Bronchial epithelial cell (primary cell): ENCODE data around the gene MAGI2. TPM values are rescaled to one million over a fixed set of nuclear protein-coding genes. Genes with fewer than 3 reads are reported as not detected.

Experiments used
- DNase-seq: peaks from one replicate; pipeline ENCODE4 v3.0.0-alpha.2; 2010; ENCODE audit warnings: low read depth
- FAIRE-seq: peaks from 2 replicates; lab custom pipeline; 2011; peaks lifted over from hg19 to GRCh38; lab: Jason Lieb, UNC
- H3K27me3 ChIP-seq: 2 replicates; pipeline ENCODE4 v1.5.1; 2011; ENCODE audit warnings: low read length; ENCODE audit not compliant: control insufficient read depth, insufficient read depth
- H3K36me3 ChIP-seq: 2 replicates; pipeline ENCODE4 v1.5.1; 2011; ENCODE audit warnings: low read length; ENCODE audit not compliant: control insufficient read depth, insufficient read depth
- H3K4me3 ChIP-seq: 2 replicates; pipeline ENCODE4 v1.5.1; 2011; ENCODE audit warnings: mild to moderate bottlenecking, low read depth, low read length, control low read depth
- total RNA-seq: library from RNA; depleted of rRNA; stranded (reverse); fragments of >200 nt; gene quantifications from 2 replicates; pipeline ENCODE4 v1.2.1, GENCODE V29; 2014
- TF ChIP-seq, protein P1 (sequence below): IDR thresholded peaks from 2 replicates; pipeline ENCODE4 v1.5.1; 2011; ENCODE audit warnings: mild to moderate bottlenecking, moderate library complexity, low read length, control low read depth, inconsistent platforms; ENCODE audit not compliant: insufficient read depth, severe bottlenecking

MAGI2 gene
- total RNA-seq, 1 donor from 2014 or later: 2.6 TPM

DNA sequence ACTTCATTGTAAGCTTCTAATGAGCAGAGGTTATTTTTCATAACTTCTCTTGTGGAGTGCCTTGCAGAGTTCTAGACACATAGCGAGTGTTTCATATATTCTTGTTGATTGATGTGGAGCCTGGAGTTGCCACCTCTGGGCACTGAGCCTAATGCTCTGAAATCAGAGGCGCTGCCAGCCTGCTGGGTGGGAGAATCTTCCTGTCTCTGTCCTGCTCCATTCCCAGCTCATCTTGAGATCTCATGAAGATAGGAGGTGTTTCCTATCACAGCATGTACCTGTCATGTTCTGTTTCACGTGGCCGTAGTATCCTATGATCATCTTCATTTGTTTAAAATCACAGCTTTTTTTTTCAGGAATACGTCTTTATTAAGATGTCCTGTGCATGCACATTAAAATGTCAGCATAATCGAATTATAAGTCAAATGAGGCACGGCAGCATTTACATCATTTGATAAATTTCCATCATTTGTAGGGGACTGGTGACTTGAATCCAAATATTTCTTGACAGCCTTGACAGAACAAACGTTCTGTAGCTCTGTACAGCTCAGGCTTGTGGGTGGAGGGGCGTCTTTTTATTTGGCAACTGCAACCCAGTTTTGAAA lies 1261.9 kb downstream of the MAGI2 start:
- FAIRE-seq: no peak

DNA sequence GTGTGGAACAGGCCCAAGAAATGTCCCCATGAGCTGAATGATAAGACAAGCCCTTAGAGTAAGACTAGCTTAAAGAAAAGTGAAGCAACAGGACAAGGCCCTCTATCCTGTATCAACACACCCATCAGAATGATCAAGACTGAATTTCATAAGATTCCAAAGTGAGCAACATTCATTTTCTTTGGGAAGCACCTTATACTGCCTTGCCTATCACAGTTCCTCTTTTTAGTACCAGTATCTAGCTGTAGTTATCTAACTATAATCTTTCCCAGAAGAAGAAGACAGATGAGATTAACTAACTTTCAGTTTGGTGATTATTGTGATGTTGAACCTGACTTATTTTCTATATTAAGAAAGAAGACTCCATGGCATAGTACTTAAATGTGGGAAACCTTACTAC lies 1263.7 kb downstream of the MAGI2 start:
- no peak for DNase-seq
- Histone ChIP-seq H3K36me3 (no peaks in the 10 kb centered on the region), H3K27me3 (no peaks in the 10 kb centered on the region), H3K4me3 (no peak overlapping the region)
- FAIRE-seq: no peak
- TF ChIP-seq, protein P1, sequence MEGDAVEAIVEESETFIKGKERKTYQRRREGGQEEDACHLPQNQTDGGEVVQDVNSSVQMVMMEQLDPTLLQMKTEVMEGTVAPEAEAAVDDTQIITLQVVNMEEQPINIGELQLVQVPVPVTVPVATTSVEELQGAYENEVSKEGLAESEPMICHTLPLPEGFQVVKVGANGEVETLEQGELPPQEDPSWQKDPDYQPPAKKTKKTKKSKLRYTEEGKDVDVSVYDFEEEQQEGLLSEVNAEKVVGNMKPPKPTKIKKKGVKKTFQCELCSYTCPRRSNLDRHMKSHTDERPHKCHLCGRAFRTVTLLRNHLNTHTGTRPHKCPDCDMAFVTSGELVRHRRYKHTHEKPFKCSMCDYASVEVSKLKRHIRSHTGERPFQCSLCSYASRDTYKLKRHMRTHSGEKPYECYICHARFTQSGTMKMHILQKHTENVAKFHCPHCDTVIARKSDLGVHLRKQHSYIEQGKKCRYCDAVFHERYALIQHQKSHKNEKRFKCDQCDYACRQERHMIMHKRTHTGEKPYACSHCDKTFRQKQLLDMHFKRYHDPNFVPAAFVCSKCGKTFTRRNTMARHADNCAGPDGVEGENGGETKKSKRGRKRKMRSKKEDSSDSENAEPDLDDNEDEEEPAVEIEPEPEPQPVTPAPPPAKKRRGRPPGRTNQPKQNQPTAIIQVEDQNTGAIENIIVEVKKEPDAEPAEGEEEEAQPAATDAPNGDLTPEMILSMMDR: no peak

More for the DNA sequence above, 1261.9 kb downstream of the MAGI2 start:
- H3K4me3 ChIP-seq: no peak overlapping the region
- no peaks in the 10 kb centered on the region for H3K36me3 ChIP-seq
- H3K27me3 ChIP-seq: no peaks in the 10 kb centered on the region
- TF ChIP-seq, protein P1: no peak
- no peak for DNase-seq

DNA sequence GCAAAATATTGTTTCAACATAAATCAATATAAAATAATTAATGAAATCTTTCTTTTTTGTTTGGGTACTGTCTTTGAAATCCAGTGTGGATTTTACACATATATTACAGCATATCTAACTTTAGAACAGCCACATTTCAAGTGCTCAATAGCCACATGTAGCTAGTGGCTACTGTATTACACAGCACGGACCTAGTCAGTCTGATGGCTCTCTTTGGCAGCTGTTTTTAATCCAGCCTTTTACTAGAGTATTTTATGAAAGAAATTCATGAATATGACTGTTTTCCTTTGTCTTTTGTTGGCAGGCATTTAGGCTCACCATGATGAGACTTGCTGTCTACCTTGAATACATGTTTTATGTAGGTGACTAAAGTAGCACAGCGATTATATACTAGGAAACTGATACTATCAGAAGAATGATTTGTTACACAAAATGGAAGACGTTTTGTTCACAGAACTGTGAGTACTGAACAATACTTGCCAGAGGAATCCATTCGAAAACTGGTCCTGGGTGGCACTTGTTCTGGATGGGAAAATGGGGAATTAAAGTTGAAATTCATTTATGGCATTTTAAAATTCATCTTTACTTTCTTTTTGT lies 1268.2 kb downstream of the MAGI2 start:
- TF ChIP-seq, protein P1: no peak
- H3K36me3 ChIP-seq: no peaks in the 10 kb centered on the region
- FAIRE-seq: no peak
- no peaks in the 10 kb centered on the region for H3K27me3 ChIP-seq
- H3K4me3 ChIP-seq: no peak overlapping the region
- no peak for DNase-seq

DNA sequence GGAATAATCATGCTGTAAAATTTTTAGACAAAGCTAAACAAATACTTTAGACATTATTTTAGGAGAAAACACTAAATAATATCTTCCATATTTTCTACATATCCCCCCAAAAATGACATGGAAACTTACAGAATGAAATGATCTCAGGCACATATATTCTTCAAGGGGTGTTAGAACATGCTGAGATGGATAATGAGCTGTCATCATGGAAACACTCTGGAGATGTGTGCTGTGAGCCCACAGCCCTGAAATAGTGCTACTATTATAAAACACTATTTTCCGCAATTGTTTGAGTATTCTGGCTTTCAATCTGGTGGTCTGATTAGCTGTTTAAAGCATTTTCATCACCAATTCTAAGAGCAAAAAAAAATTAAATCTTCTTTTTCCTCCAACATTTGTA lies 1269.2 kb downstream of the MAGI2 start:
- FAIRE-seq (no peak), DNase-seq (no peak)
- TF ChIP-seq, protein P1: no peak
- no peaks in the 10 kb centered on the region for H3K36me3 ChIP-seq
- no peaks in the 10 kb centered on the region for H3K27me3 ChIP-seq
- H3K4me3 ChIP-seq: no peak overlapping the region

DNA sequence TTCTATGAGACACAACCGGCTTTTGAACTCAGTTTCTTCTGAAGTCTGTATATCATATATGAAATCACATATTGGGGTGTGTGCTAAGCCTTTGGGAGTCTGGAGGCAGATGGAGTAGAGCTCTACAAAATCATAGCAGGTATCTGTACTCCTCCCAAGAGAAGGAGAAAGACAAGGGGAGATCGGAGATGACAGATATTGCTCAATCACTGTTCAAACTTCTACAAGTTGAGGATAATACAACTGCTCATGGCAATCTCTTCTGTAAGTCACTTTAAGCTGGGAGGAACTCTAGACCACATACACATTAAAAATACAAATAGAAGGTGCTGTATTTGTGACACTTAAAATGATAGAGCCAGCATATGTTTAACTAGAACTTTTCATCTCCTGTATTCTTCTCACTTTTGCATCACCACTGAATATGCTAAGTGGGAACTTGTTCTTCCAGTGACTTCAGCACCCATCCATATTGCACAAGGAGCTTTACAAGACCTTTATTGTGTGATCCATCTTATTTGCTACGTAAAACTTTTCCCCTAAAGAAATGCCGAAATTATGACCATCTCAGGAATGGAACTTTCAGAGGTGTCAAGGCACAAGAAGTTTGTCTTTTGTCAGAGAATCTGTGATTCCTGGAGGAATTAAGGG lies 1273.5 kb downstream of the MAGI2 start:
- DNase-seq (no peak), FAIRE-seq (no peak)
- TF ChIP-seq, protein P1: no peak
- no peaks in the 10 kb centered on the region for H3K36me3 ChIP-seq
- H3K27me3 ChIP-seq: no peaks in the 10 kb centered on the region
- H3K4me3 ChIP-seq: no peak overlapping the region
